ENCODE measurements around the gene MNX1.

DNA sequence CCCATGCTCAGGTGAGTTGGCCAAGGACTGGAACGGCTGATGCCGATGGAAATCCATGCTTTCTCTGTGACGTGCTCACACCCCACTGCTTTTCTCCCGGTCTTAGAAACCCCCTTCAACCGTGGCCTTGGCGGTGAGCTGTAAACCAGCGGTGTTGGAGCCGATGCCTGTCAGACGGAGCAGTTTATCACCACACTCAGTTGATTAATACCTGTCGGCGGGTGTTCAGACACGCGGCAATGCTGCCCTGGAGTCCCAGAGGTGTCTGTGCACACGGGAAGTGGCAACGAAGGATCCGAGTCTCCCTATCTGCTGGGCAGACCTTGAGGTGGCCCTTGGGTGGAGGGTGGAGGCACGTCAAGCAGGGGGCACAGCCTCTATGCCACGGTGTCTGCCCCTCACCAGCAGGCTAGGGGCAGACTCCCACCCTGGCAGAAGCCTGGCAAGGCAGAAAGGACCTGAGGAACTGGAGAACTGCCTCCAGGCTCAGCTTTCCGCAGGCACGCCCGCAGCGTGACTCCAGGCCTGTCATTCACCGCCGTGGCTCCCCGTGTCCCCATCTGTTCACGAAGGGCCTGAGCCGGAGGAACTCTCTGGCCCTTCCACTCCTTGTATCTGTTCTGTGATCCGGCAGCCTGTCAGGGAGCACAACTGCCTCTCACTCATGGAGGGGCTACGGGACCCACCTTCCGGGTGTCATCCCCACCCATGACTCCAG is 34.6 kb upstream of the MNX1 start:
- TF ChIP-seq CTCF (conservative IDR thresholded peaks at IDR 0.05) (no peak), EZH2 (IDR thresholded peaks at IDR 0.05; ENCODE audit: low read depth) (no peak)
